Adipocyte (in vitro differentiated cells): Measurements from ENCODE around the gene FBXO48.

Source experiments
- DNase-seq: peaks from one replicate; pipeline ENCODE4 v3.0.0-alpha.2; 2015; ENCODE audit warnings: low read depth
- H3K27me3 ChIP-seq: replicated peaks from 2 replicates; pipeline ENCODE4 v1.7.0; 2013; ENCODE audit warnings: mild to moderate bottlenecking, low read length, moderate library complexity; ENCODE audit not compliant: control insufficient read depth, insufficient read depth
- H3K36me3 ChIP-seq: 2 replicates; pipeline ENCODE4 v1.7.0; 2013; ENCODE audit warnings: low read length, mild to moderate bottlenecking, moderate library complexity; ENCODE audit not compliant: control insufficient read depth, insufficient read depth, severe bottlenecking
- H3K4me1 ChIP-seq: 2 replicates; pipeline ENCODE4 v1.7.0; 2013; ENCODE audit warnings: mild to moderate bottlenecking, low read length, moderate library complexity; ENCODE audit not compliant: control insufficient read depth, insufficient read depth
- H3K4me3 ChIP-seq: 2 replicates; pipeline ENCODE4 v1.7.0; 2013; ENCODE audit warnings: mild to moderate bottlenecking, low read length, moderate library complexity
- H3K9ac ChIP-seq: 2 replicates; pipeline ENCODE4 v1.7.0; 2013; ENCODE audit warnings: mild to moderate bottlenecking, low read length, moderate library complexity
- H3K9me3 ChIP-seq: 2 replicates; pipeline ENCODE4 v1.7.0; 2013; ENCODE audit warnings: mild to moderate bottlenecking, low read length, moderate library complexity; ENCODE audit not compliant: control insufficient read depth

Gene FBXO48

GRCh38 chr2:68471385-68471784 is 4.3 kb upstream of the FBXO48 start:
- H3K4me3 ChIP-seq = no peak overlapping the region
- no peaks in the 10 kb centered on the region for H3K27me3 ChIP-seq
- H3K9ac ChIP-seq = no peak overlapping the region
- no peak for DNase-seq
- H3K4me1 ChIP-seq = peaks cover 27% of the 10 kb centered on the region
- H3K9me3 ChIP-seq = no peaks in the 10 kb centered on the region
- H3K36me3 ChIP-seq = no peaks in the 10 kb centered on the region

GRCh38 chr2:68469935-68470334 is 2.8 kb upstream of the FBXO48 start:
- Histone ChIP-seq H3K9ac (no peak overlapping the region), H3K4me3 (no peak overlapping the region), H3K4me1 (peaks cover 28% of the 10 kb centered on the region), H3K9me3 (no peaks in the 10 kb centered on the region), H3K27me3 (no peaks in the 10 kb centered on the region), H3K36me3 (no peaks in the 10 kb centered on the region)
- peak; percentile 41 for DNase-seq

- Histone ChIP-seq H3K9ac (no peak overlapping the region), H3K27me3 (no peaks in the 10 kb centered on the region), H3K36me3 (no peaks in the 10 kb centered on the region), H3K4me1 (peaks cover 28% of the 10 kb centered on the region), H3K4me3 (peak overlapping the region; percentile 95), H3K9me3 (no peaks in the 10 kb centered on the region)
- no peak for DNase-seq
Observed at GRCh38 chr2:68468801-68469200, 1.7 kb upstream of the FBXO48 start.

GRCh38 chr2:68466778-68467076 is 367 bp downstream of the FBXO48 start:
- Histone ChIP-seq H3K36me3 (no peaks in the 10 kb centered on the region), H3K27me3 (no peaks in the 10 kb centered on the region), H3K4me3 (peak overlapping the region; percentile 95), H3K4me1 (peaks cover 28% of the 10 kb centered on the region), H3K9ac (peak overlapping the region; percentile 89), H3K9me3 (no peaks in the 10 kb centered on the region)
- DNase-seq = no peak

- peak; percentile 70 for DNase-seq
- Histone ChIP-seq H3K27me3 (no peaks in the 10 kb centered on the region), H3K9me3 (no peaks in the 10 kb centered on the region), H3K9ac (peak overlapping the region; percentile 89), H3K4me1 (peaks cover 28% of the 10 kb centered on the region), H3K4me3 (peak overlapping the region; percentile 95), H3K36me3 (no peaks in the 10 kb centered on the region)
Observed at GRCh38 chr2:68466361-68466777, 725 bp downstream of the FBXO48 start.

- Histone ChIP-seq H3K4me1 (peaks cover 28% of the 10 kb centered on the region), H3K36me3 (no peaks in the 10 kb centered on the region), H3K9me3 (no peaks in the 10 kb centered on the region), H3K4me3 (no peak overlapping the region), H3K9ac (no peak overlapping the region), H3K27me3 (no peaks in the 10 kb centered on the region)
- DNase-seq = no peak
Observed at GRCh38 chr2:68465081-68465916, 1.8 kb downstream of the FBXO48 start.

- DNase-seq = no peak
- Histone ChIP-seq H3K4me3 (no peak overlapping the region), H3K36me3 (no peaks in the 10 kb centered on the region), H3K9me3 (no peaks in the 10 kb centered on the region), H3K4me1 (peaks cover 22% of the 10 kb centered on the region), H3K9ac (no peak overlapping the region), H3K27me3 (no peaks in the 10 kb centered on the region)
Observed at GRCh38 chr2:68464651-68465050, 2.4 kb downstream of the FBXO48 start.

- Histone ChIP-seq H3K4me1 (peaks cover 16% of the 10 kb centered on the region), H3K4me3 (no peak overlapping the region), H3K9ac (no peak overlapping the region), H3K27me3 (no peaks in the 10 kb centered on the region), H3K36me3 (no peaks in the 10 kb centered on the region), H3K9me3 (no peaks in the 10 kb centered on the region)
- peak; percentile 86 for DNase-seq
Observed at GRCh38 chr2:68463287-68463877, 3.7 kb downstream of the FBXO48 start.

GRCh38 chr2:68458981-68459380 is 8.1 kb downstream of the FBXO48 start:
- DNase-seq = peak; percentile 57
- H3K27me3 ChIP-seq = no peaks in the 10 kb centered on the region
- no peaks in the 10 kb centered on the region for H3K36me3 ChIP-seq
- H3K4me3 ChIP-seq = no peak overlapping the region
- no peak overlapping the region for H3K9ac ChIP-seq
- H3K4me1 ChIP-seq = peaks cover 6% of the 10 kb centered on the region
- no peaks in the 10 kb centered on the region for H3K9me3 ChIP-seq

GRCh38 chr2:68456198-68456597 is 10.9 kb downstream of the FBXO48 start:
- Histone ChIP-seq H3K4me3 (no peak overlapping the region), H3K9me3 (no peaks in the 10 kb centered on the region), H3K27me3 (no peaks in the 10 kb centered on the region), H3K9ac (no peak overlapping the region), H3K4me1 (peaks cover 6% of the 10 kb centered on the region), H3K36me3 (no peaks in the 10 kb centered on the region)
- no peak for DNase-seq

GRCh38 chr2:68454719-68455118 is 12.4 kb downstream of the FBXO48 start:
- H3K9me3 ChIP-seq = no peaks in the 10 kb centered on the region
- H3K9ac ChIP-seq = no peak overlapping the region
- peaks cover 6% of the 10 kb centered on the region for H3K4me1 ChIP-seq

More at GRCh38 chr2:68454719-68455118, 12.4 kb downstream of the FBXO48 start:
- H3K27me3 ChIP-seq = no peaks in the 10 kb centered on the region
- no peak overlapping the region for H3K4me3 ChIP-seq
- DNase-seq = no peak
- H3K36me3 ChIP-seq = no peaks in the 10 kb centered on the region
